Neural crest cell (in vitro differentiated cells): ENCODE results near the gene LY6G6C. TPM values are rescaled to one million over a fixed set of nuclear protein-coding genes. Genes with fewer than 3 reads are reported as not detected.

Experiments
- DNase-seq: peaks from one replicate; pipeline ENCODE4 v3.0.0; 2021; ENCODE audit warnings: low read depth, mixed read lengths, low spot score
- H3K27ac Mint-ChIP-seq: one replicate; pipeline ENCODE4 v1.8.0; 2021; ENCODE audit warnings: mild to moderate bottlenecking, mixed read lengths; ENCODE audit not compliant: unreplicated experiment
- H3K27me3 Mint-ChIP-seq: 2 replicates; pipeline ENCODE4 v1.8.0; 2021; ENCODE audit warnings: low read depth, mild to moderate bottlenecking, mixed read lengths
- H3K36me3 Mint-ChIP-seq: 2 replicates; pipeline ENCODE4 v1.8.0; 2021; ENCODE audit warnings: low read depth, mild to moderate bottlenecking, mixed read lengths
- H3K4me1 Mint-ChIP-seq: 2 replicates; pipeline ENCODE4 v1.8.0; 2021; ENCODE audit warnings: mixed read lengths
- H3K4me3 Mint-ChIP-seq: one replicate; pipeline ENCODE4 v1.8.0; 2021; ENCODE audit warnings: mild to moderate bottlenecking, mixed read lengths
- H3K9me3 Mint-ChIP-seq: 2 replicates; pipeline ENCODE4 v1.8.0; 2021; ENCODE audit warnings: mixed read lengths
- CTCF ChIP-seq: fragments of 200-600 bp; sonication (generic); conservative IDR thresholded peaks from 2 replicates; pipeline ENCODE4 v1.5.0; 2021; ENCODE audit warnings: antibody characterized with exemption, mild to moderate bottlenecking
- microRNA-seq: library from miRNA; unstranded; fragments of <30 nt; microRNA quantifications from one replicate; pipeline ENCODE4, GENCODE V29; 2020
- total RNA-seq: library from RNA; stranded (reverse); gene quantifications from 2 replicates; pipeline ENCODE4 v1.2.1, GENCODE V29; 2021

Gene LY6G6C
- total RNA-seq, 1 donor from 2014 or later: 1.2 TPM

GRCh38 chr6:31677955-31678354 is 43.6 kb downstream of the LY6G6C start:
- Mint-ChIP-seq H3K27me3 (peaks cover 14% of the 10 kb centered on the region), H3K9me3 (no peaks in the 10 kb centered on the region), H3K4me1 (peaks cover 20% of the 10 kb centered on the region), H3K36me3 (no peaks in the 10 kb centered on the region), H3K4me3 (no peak overlapping the region), H3K27ac (no peak overlapping the region)
- no peak for TF ChIP-seq CTCF
- no peak for DNase-seq

GRCh38 chr6:31676904-31677303 is 44.6 kb downstream of the LY6G6C start:
- Mint-ChIP-seq H3K4me1 (peaks cover 14% of the 10 kb centered on the region), H3K9me3 (no peaks in the 10 kb centered on the region), H3K27me3 (peaks cover 12% of the 10 kb centered on the region), H3K4me3 (peak overlapping the region; percentile 32), H3K27ac (no peak overlapping the region), H3K36me3 (no peaks in the 10 kb centered on the region)
- no peak for DNase-seq
- no peak for TF ChIP-seq CTCF

- no peak for TF ChIP-seq CTCF
- peaks cover 10% of the 10 kb centered on the region for H3K4me1 Mint-ChIP-seq
- no peaks in the 10 kb centered on the region for H3K9me3 Mint-ChIP-seq
- no peaks in the 10 kb centered on the region for H3K36me3 Mint-ChIP-seq
- H3K27ac Mint-ChIP-seq: no peak overlapping the region
- peaks cover 7% of the 10 kb centered on the region for H3K27me3 Mint-ChIP-seq
- H3K4me3 Mint-ChIP-seq: peak overlapping the region; percentile 7
- DNase-seq: no peak
Observed at GRCh38 chr6:31676322-31676903, 45.1 kb downstream of the LY6G6C start.

- DNase-seq: no peak
- no peaks in the 10 kb centered on the region for H3K9me3 Mint-ChIP-seq
- no peaks in the 10 kb centered on the region for H3K27me3 Mint-ChIP-seq
- peaks cover 7% of the 10 kb centered on the region for H3K36me3 Mint-ChIP-seq
- peaks cover 16% of the 10 kb centered on the region for H3K4me1 Mint-ChIP-seq
- no peak within 1 kb of the TSS for H3K27ac Mint-ChIP-seq
- TF ChIP-seq CTCF: no peak
- H3K4me3 Mint-ChIP-seq: peak within 1 kb of the TSS; percentile 79
Observed at GRCh38 chr6:31669676-31670075, 51.9 kb downstream of the LY6G6C start, which contains the start of gene LY6G5B. TSS of gene LY6G5B (plus strand) at chr6:31669976. CDS start at chr6:31670951, 975 bp downstream.

Small RNA genes lying within 50 kb of the gene (microRNA-seq; reads per million reads assigned to microRNA genes)
- 8.3 reads per million, percentile 13 among the genes with 10 or more reads in this experiment for gene MIR4646

Other genes starting within 250 kb of the LY6G6C start
- 0.61 TPM in 1 of 2 replicates, not detected in the other for gene MICB, start 223.6 kb downstream of the LY6G6C start, total RNA-seq
- not detected in 2 replicates for gene MCCD1, start 192.8 kb downstream of the LY6G6C start, total RNA-seq
- gene DDX39B, start 179.7 kb downstream of the LY6G6C start, total RNA-seq: 836 and 881 TPM in 2 replicates
- 3.3 and 5.1 TPM in 2 replicates for gene ATP6V1G2, start 175.1 kb downstream of the LY6G6C start, total RNA-seq
- 25.7 and 28.6 TPM in 2 replicates for gene NFKBIL1, start 174.1 kb downstream of the LY6G6C start, total RNA-seq
- gene LTA, start 149.5 kb downstream of the LY6G6C start, total RNA-seq: 0.26 and 0.36 TPM in 2 replicates
- gene TNF, start 146.2 kb downstream of the LY6G6C start, total RNA-seq: not detected in 2 replicates
- not detected in 2 replicates for gene LTB, start 139.3 kb downstream of the LY6G6C start, total RNA-seq
- gene LST1, start 135.5 kb downstream of the LY6G6C start, total RNA-seq: not detected in 2 replicates
- gene NCR3, start 128.7 kb downstream of the LY6G6C start, total RNA-seq: not detected in 2 replicates
- gene AIF1, start 106.5 kb downstream of the LY6G6C start, total RNA-seq: not detected in 2 replicates
- gene PRRC2A, start 101.0 kb downstream of the LY6G6C start, total RNA-seq: 347 and 356 TPM in 2 replicates
- 439 and 459 TPM in 2 replicates for gene BAG6, start 69.1 kb downstream of the LY6G6C start, total RNA-seq
- 3.8 and 4.2 TPM in 2 replicates for gene APOM, start 65.9 kb downstream of the LY6G6C start, total RNA-seq
- gene C6orf47, start 61.0 kb downstream of the LY6G6C start, total RNA-seq: 23.5 TPM in 2 replicates
- 16.8 and 17.6 TPM in 2 replicates for gene GPANK1, start 56.7 kb downstream of the LY6G6C start, total RNA-seq
- gene CSNK2B, start 55.7 kb downstream of the LY6G6C start, total RNA-seq: 185 and 188 TPM in 2 replicates
- 24.0 and 24.2 TPM in 2 replicates for gene LY6G5B, start 51.8 kb downstream of the LY6G6C start, total RNA-seq
- gene LY6G5C, start 40.7 kb downstream of the LY6G6C start, total RNA-seq: 9.1 and 11.0 TPM in 2 replicates
- gene ABHD16A, start 18.4 kb downstream of the LY6G6C start, total RNA-seq: 70.9 and 73.6 TPM in 2 replicates
- gene LY6G6F, start 14.9 kb downstream of the LY6G6C start, total RNA-seq: not detected in 2 replicates
- gene LY6G6D, start 6.4 kb downstream of the LY6G6C start, total RNA-seq: not detected in 2 replicates
- not detected in 2 replicates for gene MPIG6B, start 1.6 kb upstream of the LY6G6C start, total RNA-seq
- 186 and 194 TPM in 2 replicates for gene DDAH2, start 7.6 kb upstream of the LY6G6C start, total RNA-seq
- gene CLIC1, start 14.8 kb upstream of the LY6G6C start, total RNA-seq: 305 and 313 TPM in 2 replicates
- 79.5 and 86.2 TPM in 2 replicates for gene MSH5, start 18.3 kb upstream of the LY6G6C start, total RNA-seq
- gene SAPCD1, start 40.9 kb upstream of the LY6G6C start, total RNA-seq: 21.3 and 25.1 TPM in 2 replicates
- gene VWA7, start 55.6 kb upstream of the LY6G6C start, total RNA-seq: 2.0 and 2.7 TPM in 2 replicates
- gene VARS1, start 74.0 kb upstream of the LY6G6C start, total RNA-seq: 162 and 163 TPM in 2 replicates
- gene LSM2, start 85.2 kb upstream of the LY6G6C start, total RNA-seq: 122 and 135 TPM in 2 replicates
- gene HSPA1L, start 93.5 kb upstream of the LY6G6C start, total RNA-seq: 1.5 and 1.8 TPM in 2 replicates
- gene HSPA1A, start 93.8 kb upstream of the LY6G6C start, total RNA-seq: 70.3 and 72.3 TPM in 2 replicates
- gene HSPA1B, start 106.0 kb upstream of the LY6G6C start, total RNA-seq: 78.5 and 82.5 TPM in 2 replicates
- 46.3 and 49.9 TPM in 2 replicates for gene NEU1, start 141.1 kb upstream of the LY6G6C start, total RNA-seq
- 0.32 and 0.84 TPM in 2 replicates for gene SLC44A4, start 157.3 kb upstream of the LY6G6C start, total RNA-seq
- gene EHMT2, start 176.0 kb upstream of the LY6G6C start, total RNA-seq: 202 and 205 TPM in 2 replicates
- 60.8 and 61.1 TPM in 2 replicates for gene ZBTB12, start 180.3 kb upstream of the LY6G6C start, total RNA-seq
- gene C2, start 206.0 kb upstream of the LY6G6C start, total RNA-seq: 0.35 and 1.2 TPM in 2 replicates
- not detected in 2 replicates for gene CFB, start 224.3 kb upstream of the LY6G6C start, total RNA-seq
- gene NELFE, start 237.2 kb upstream of the LY6G6C start, total RNA-seq: 86.1 and 88.4 TPM in 2 replicates
- gene SKIC2, start 237.4 kb upstream of the LY6G6C start, total RNA-seq: 77.9 and 88.7 TPM in 2 replicates